Ovary (tissue), 3 donors: ENCODE data around the gene CD200R1L.

Source experiments
- CTCF ChIP-seq, 3 donors: fragments of 450-650 bp in 2 of 3; fragments of 200-600 bp in 1 of 3; IDR thresholded peaks; one replicate each; pipeline versions ENCODE4 v1.5.1 to v1.8.0; 2016 to 2022; ENCODE audit warnings: antibody characterized with exemption in 3 of 3, mild to moderate bottlenecking in 1 of 3
- POLR2A ChIP-seq: fragments of 450-650 bp; IDR thresholded peaks from one replicate; pipeline ENCODE4 v1.6.1; 2017; ENCODE audit warnings: antibody characterized with exemption, mild to moderate bottlenecking, moderate library complexity
- donor health status: DM: no; HTN: no; CAD: no.

DNA sequence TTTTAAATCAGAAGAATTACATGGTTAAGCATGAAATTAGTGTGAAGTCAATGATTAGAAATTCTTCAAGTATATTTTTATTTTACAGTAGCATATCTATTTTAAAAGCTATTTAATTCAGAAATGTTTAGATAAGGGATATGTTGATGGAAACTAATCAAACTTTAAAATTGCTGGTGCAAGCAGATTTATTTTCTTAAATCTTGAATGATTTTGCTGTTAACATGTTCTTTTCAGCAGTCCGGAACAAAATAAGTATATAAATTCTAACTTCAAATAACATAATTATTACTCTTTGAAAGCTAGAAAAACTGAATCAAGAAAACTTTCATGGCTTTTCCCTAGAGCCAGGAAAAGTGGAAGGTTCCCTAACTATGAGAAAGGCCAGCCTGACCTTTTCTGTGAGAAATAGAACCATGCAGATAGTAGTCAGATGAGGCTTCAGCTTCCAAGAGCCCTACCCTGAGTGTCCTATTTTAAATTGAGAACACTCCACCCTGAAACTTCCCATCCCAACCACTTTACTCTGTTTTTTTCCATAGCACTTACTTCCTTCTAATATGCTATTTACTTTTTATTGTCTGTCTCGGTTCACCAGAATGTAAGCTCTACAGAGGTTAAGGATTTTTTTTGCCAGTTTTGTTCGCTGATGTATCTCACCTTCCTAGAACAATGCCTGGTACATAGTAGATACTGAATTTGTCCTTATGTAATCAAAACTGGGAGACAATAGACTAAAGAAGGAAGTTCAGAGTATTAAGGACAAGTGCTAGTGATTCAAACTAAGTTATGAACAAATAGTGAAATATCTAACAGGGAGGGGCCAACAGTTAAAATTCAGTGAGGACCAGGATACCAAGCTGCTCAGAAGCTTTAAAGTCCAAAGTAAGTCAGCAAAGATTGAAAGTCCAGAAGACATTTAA is 66.8 kb downstream of the CD200R1L start:
- no peak for TF ChIP-seq POLR2A
- no peak for TF ChIP-seq CTCF (IDR thresholded peaks at IDR 0.05)
